Measurements from ENCODE around the gene ZNF688.
"Not testable (repeated sequence)": the region's sequence is repeated elsewhere in the genome, so short reads cannot be mapped to it uniquely, and the experiment has no call there.

ZNF688 gene

GRCh38 chr16:30555315-30556124 is 16.0 kb downstream of the ZNF688 start:
- no peak for DNase-seq

- no peak for DNase-seq
These were observed 16.8 kb downstream of the ZNF688 start for GRCh38 chr16:30554557-30555314.

GRCh38 chr16:30553393-30553899 is 18.1 kb downstream of the ZNF688 start:
- DNase-seq: no peak

- DNase-seq: no peak
These were observed 18.6 kb downstream of the ZNF688 start for GRCh38 chr16:30552956-30553355.

- no peak for DNase-seq
These were observed 19.7 kb downstream of the ZNF688 start for GRCh38 chr16:30551781-30552180.

GRCh38 chr16:30548416-30549253 is 22.9 kb downstream of the ZNF688 start:
- no peak for DNase-seq

GRCh38 chr16:30546115-30546514 is 25.4 kb downstream of the ZNF688 start:
- no peak for DNase-seq

- DNase-seq: no peak
These were observed 28.4 kb downstream of the ZNF688 start for GRCh38 chr16:30543067-30543466.

GRCh38 chr16:30541502-30542329 is 29.8 kb downstream of the ZNF688 start:
- no peak for DNase-seq

- DNase-seq: not testable (repeated sequence)
These were observed 30.5 kb downstream of the ZNF688 start for GRCh38 chr16:30540916-30541464.

- DNase-seq: not testable (repeated sequence)
These were observed 31.5 kb downstream of the ZNF688 start for GRCh38 chr16:30539986-30540526.

- DNase-seq: no peak
These were observed 32.2 kb downstream of the ZNF688 start for GRCh38 chr16:30539000-30539964.

GRCh38 chr16:30536391-30537024 is 35.0 kb downstream of the ZNF688 start:
- DNase-seq: not testable (repeated sequence)

- DNase-seq: peak; percentile 53
These were observed 35.7 kb downstream of the ZNF688 start for GRCh38 chr16:30535777-30536190.

- DNase-seq: no peak
These were observed 36.3 kb downstream of the ZNF688 start for GRCh38 chr16:30535106-30535776.

GRCh38 chr16:30534368-30535105 is 37.0 kb downstream of the ZNF688 start, which contains the start of gene ZNF747:
TSS of gene ZNF747 (minus strand) at chr16:30534858. CDS start at chr16:30534679, 179 bp downstream.
- DNase-seq: peak; percentile 83

- no peak for DNase-seq
These were observed 37.7 kb downstream of the ZNF688 start for GRCh38 chr16:30533748-30534367.

- DNase-seq: no peak
These were observed 38.4 kb downstream of the ZNF688 start for GRCh38 chr16:30533146-30533522.
